ENCODE data around the gene MYOM3.
A peak's percentile ranks its signal among the peaks of the same experiment; 100 is the strongest.

The MYOM3 gene

GRCh38 chr1:24095140-24095859 is 16.6 kb downstream of the MYOM3 start:
- TF ChIP-seq, protein P1, sequence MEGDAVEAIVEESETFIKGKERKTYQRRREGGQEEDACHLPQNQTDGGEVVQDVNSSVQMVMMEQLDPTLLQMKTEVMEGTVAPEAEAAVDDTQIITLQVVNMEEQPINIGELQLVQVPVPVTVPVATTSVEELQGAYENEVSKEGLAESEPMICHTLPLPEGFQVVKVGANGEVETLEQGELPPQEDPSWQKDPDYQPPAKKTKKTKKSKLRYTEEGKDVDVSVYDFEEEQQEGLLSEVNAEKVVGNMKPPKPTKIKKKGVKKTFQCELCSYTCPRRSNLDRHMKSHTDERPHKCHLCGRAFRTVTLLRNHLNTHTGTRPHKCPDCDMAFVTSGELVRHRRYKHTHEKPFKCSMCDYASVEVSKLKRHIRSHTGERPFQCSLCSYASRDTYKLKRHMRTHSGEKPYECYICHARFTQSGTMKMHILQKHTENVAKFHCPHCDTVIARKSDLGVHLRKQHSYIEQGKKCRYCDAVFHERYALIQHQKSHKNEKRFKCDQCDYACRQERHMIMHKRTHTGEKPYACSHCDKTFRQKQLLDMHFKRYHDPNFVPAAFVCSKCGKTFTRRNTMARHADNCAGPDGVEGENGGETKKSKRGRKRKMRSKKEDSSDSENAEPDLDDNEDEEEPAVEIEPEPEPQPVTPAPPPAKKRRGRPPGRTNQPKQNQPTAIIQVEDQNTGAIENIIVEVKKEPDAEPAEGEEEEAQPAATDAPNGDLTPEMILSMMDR (IDR thresholded peaks at IDR 0.05; ENCODE audit: low read depth, low read length), result no peak
- H3K4me3 ChIP-seq (ENCODE audit: low read depth, low read length), result no peak overlapping the region
- in situ Hi-C loops (cut with HindIII; ENCODE audit: low sequenced_read_pairs), result no loop called here
- DNase-seq (ENCODE audit: low read depth, low spot score), result no peak

- TF ChIP-seq, protein P1 (IDR thresholded peaks at IDR 0.05; ENCODE audit: low read depth, low read length), result peak; percentile 2
- in situ Hi-C loops (cut with HindIII; ENCODE audit: low sequenced_read_pairs), result no loop called here
- DNase-seq (ENCODE audit: low read depth, low spot score), result no peak
- no peak overlapping the region for H3K4me3 ChIP-seq (ENCODE audit: low read depth, low read length)
Measured at GRCh38 chr1:24094554-24094953, 17.4 kb downstream of the MYOM3 start.

GRCh38 chr1:24093732-24094131 is 18.2 kb downstream of the MYOM3 start:
- in situ Hi-C loops (cut with HindIII; ENCODE audit: low sequenced_read_pairs), result no loop called here
- TF ChIP-seq, protein P1 (IDR thresholded peaks at IDR 0.05; ENCODE audit: low read depth, low read length), result no peak
- no peak overlapping the region for H3K4me3 ChIP-seq (ENCODE audit: low read depth, low read length)

DNA sequence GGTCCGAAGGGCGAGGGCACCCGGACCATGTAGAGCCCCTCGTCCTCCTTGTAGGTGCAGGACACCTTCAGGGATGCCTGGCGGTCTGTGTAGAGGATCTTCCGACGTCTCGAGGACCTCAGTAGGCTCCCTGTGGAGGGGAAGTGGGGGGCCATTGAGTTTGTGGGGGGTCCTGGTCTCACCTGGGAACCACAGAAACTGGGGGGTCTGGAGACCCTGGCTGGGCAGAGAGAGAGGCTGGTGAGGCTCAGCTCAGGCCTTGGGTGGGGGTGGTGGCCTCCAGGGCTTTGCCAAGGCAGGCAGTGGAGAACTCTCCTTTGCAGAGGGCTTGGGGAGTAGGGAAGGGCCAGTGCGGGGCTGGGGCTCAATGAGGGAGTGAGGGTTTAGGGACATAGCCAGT is 19.0 kb downstream of the MYOM3 start:
- no peak for DNase-seq (ENCODE audit: low read depth, low spot score)
- no peak overlapping the region for H3K4me3 ChIP-seq (ENCODE audit: low read depth, low read length)
- in situ Hi-C loops (cut with HindIII; ENCODE audit: low sequenced_read_pairs), result no loop called here
- TF ChIP-seq, protein P1 (IDR thresholded peaks at IDR 0.05; ENCODE audit: low read depth, low read length), result no peak

More at GRCh38 chr1:24093732-24094131, 18.2 kb downstream of the MYOM3 start:
- no peak for DNase-seq (ENCODE audit: low read depth, low spot score)

- no peak overlapping the region for H3K4me3 ChIP-seq (ENCODE audit: low read depth, low read length)
- no peak for DNase-seq (ENCODE audit: low read depth, low spot score)
- in situ Hi-C loops (cut with HindIII; ENCODE audit: low sequenced_read_pairs), result no loop called here
- TF ChIP-seq, protein P1 (IDR thresholded peaks at IDR 0.05; ENCODE audit: low read depth, low read length), result no peak
Measured at GRCh38 chr1:24091971-24092482, 19.9 kb downstream of the MYOM3 start.

GRCh38 chr1:24090736-24091135 is 21.2 kb downstream of the MYOM3 start:
- DNase-seq (ENCODE audit: low read depth, low spot score), result no peak
- TF ChIP-seq, protein P1 (IDR thresholded peaks at IDR 0.05; ENCODE audit: low read depth, low read length), result no peak
- in situ Hi-C loops (cut with HindIII; ENCODE audit: low sequenced_read_pairs), result no loop called here
- no peak overlapping the region for H3K4me3 ChIP-seq (ENCODE audit: low read depth, low read length)
